Gastroesophageal sphincter (tissue), 3 donors: Measurements from ENCODE around the gene SPRR3.

Experiments used
- CTCF ChIP-seq, 4 experiments: fragments of 200-600 bp in 2 of 4; fragments of 450-650 bp in 2 of 4; sonication (generic) in 1 of 4; IDR thresholded peaks; one replicate each; pipeline ENCODE4 v1.5.1; 2017 to 2019; ENCODE audit warnings: antibody characterized with exemption in 4 of 4, mild to moderate bottlenecking in 2 of 4, moderate library complexity in 2 of 4
- POLR2AphosphoS5 ChIP-seq: sonication (generic); formaldehyde crosslinking; IDR thresholded peaks from one replicate; pipeline ENCODE4 v1.6.1; 2017; ENCODE audit warnings: antibody characterized with exemption

- TF ChIP-seq CTCF (IDR thresholded peaks at IDR 0.05) (no peak), POLR2AphosphoS5 (no peak)
Measured at GRCh38 chr1:152981146-152981871, 20.2 kb upstream of the SPRR3 start.
